ENCODE measurements around the gene FAAP20.
A peak's percentile ranks its signal among the peaks of the same experiment; 100 is the strongest.

The FAAP20 gene

DNA sequence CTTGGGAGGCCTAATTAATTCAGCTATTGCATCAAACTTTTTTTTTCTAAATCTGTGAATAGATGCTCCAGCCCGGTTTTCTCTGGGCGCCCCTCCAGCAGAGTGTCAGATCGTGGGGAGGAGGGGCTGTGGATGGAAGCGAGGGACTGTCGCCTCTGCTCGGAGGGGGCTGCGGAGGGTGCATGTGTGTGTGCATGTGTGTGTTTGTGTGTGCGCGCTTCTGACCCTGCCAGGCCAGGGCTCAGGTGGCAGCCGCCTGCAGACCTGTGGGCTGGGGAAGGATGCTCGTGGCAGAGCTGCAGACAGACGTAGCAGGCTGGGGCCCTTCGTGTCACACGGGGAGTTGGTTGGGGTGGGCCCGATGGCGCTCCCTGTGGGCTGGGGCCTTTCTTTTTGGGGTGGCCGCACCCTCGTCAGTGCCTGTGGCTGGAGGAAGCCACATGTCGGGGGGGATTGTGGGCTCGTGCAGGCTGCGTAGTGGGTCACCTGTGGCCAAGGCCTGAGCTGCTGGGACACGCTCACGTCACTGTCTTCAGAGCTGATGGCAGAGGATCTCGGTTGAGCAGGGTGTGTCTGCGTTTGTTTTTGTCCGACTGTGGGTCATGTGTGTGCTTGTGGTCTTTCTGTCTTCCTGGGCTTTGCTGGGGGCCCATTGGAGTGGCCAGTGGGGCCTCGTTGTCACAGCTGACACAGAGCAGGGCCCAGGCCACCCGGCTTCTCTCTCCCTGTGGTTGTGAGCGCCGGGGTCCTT is 36.4 kb upstream of the FAAP20 start:
- peak overlapping the region in 1 of 2 experiments; percentile 58 for H3K27ac ChIP-seq (ENCODE audit: insufficient read depth in 1 of 2, low read depth in 1 of 2, low read length in 2 of 2, poor library complexity in 1 of 2, severe bottlenecking in 2 of 2)
- ChIA-PET POLR2A (interaction anchor here (0.7 to 8.8 kb wide), 6 partner anchors 9 to 36 kb away, joined by 4 to 150 read pairs (median 20); partner anchors contain the start of gene FAAP20), CTCF (interaction anchor here (1.2 to 4.8 kb wide), 5 partner anchors 10 to 36 kb away, joined by 3 to 24 read pairs (median 3); partner anchors contain the start of gene FAAP20)
- 53% methylated on average over 18 of the region's 30 CpGs for WGBS (ENCODE audit: insufficient coverage)
- peaks cover 6 to 84% (median 82%) of the 10 kb centered on the region in 4 experiments for H3K4me1 ChIP-seq (ENCODE audit: control extremely low read depth in 1 of 4, control insufficient read depth in 4 of 4, insufficient read depth in 4 of 4, low read length in 3 of 4)
- H3K36me3 ChIP-seq (ENCODE audit: control insufficient read depth in 4 of 4, insufficient read depth in 4 of 4, low read length in 3 of 4): peaks cover 0 to 6% (median under 1%) of the 10 kb centered on the region in 4 experiments
- no peaks in the 10 kb centered on the region for H3K9me3 ChIP-seq (ENCODE audit: control extremely low read depth in 1 of 5, control insufficient read depth in 4 of 5, insufficient read depth in 2 of 5, low read depth in 1 of 5, low read length in 4 of 5)
- peaks cover 0 to 10% (median 4%) of the 10 kb centered on the region in 5 experiments for H3K27me3 ChIP-seq (replicated peaks in 2 of 5; ENCODE audit: control insufficient read depth in 4 of 5, insufficient read depth in 5 of 5, low read length in 4 of 5)
- peak in 1 of 3 donors; percentile 35 for DNase-seq
- H3K4me3 ChIP-seq (ENCODE audit: control insufficient read depth in 1 of 7, extremely low read depth in 1 of 7, insufficient read depth in 4 of 7, low read depth in 2 of 7, low read length in 6 of 7): peak overlapping the region; percentile 23 to 82 (median 71)

GRCh38 chr1:2229911-2230731 is 35.5 kb upstream of the FAAP20 start:
- Histone ChIP-seq H3K9me3 (ENCODE audit: control extremely low read depth in 1 of 5, control insufficient read depth in 4 of 5, insufficient read depth in 2 of 5, low read depth in 1 of 5, low read length in 4 of 5) (no peaks in the 10 kb centered on the region), H3K27me3 (replicated peaks in 2 of 5; ENCODE audit: control insufficient read depth in 4 of 5, insufficient read depth in 5 of 5, low read length in 4 of 5) (peaks cover 0 to 11% (median 4%) of the 10 kb centered on the region in 5 experiments), H3K27ac (ENCODE audit: insufficient read depth in 1 of 2, low read depth in 1 of 2, low read length in 2 of 2, poor library complexity in 1 of 2, severe bottlenecking in 2 of 2) (peak overlapping the region in 1 of 2 experiments; percentile 58), H3K4me1 (ENCODE audit: control extremely low read depth in 1 of 4, control insufficient read depth in 4 of 4, insufficient read depth in 4 of 4, low read length in 3 of 4) (peaks cover 6 to 75% (median 74%) of the 10 kb centered on the region in 4 experiments), H3K36me3 (ENCODE audit: control insufficient read depth in 4 of 4, insufficient read depth in 4 of 4, low read length in 3 of 4) (peaks cover 0 to 6% (median under 1%) of the 10 kb centered on the region in 4 experiments), H3K4me3 (ENCODE audit: control insufficient read depth in 1 of 7, extremely low read depth in 1 of 7, insufficient read depth in 4 of 7, low read depth in 2 of 7, low read length in 6 of 7) (peak overlapping the region; percentile 59 to 82 (median 71))
- DNase-seq: no peak
- ChIA-PET CTCF (interaction anchor here (0.7 to 4.8 kb wide), 5 partner anchors 11 to 81 kb away, joined by 3 to 24 read pairs (median 4); partner anchors contain the start of gene FAAP20), POLR2A (interaction anchor here (0.7 to 8.8 kb wide), 6 partner anchors 10 to 86 kb away, joined by 4 to 150 read pairs (median 20); no protein-coding TSS in a partner anchor)
- 82% methylated on average over 24 of the region's 32 CpGs for WGBS (ENCODE audit: insufficient coverage)

- DNase-seq: peak; percentile 67 to 84 (median 76)
- Histone ChIP-seq H3K4me3 (ENCODE audit: control insufficient read depth in 1 of 7, extremely low read depth in 1 of 7, insufficient read depth in 4 of 7, low read depth in 2 of 7, low read length in 6 of 7) (peak overlapping the region; percentile 59 to 82 (median 71)), H3K27me3 (replicated peaks in 2 of 5; ENCODE audit: control insufficient read depth in 4 of 5, insufficient read depth in 5 of 5, low read length in 4 of 5) (peaks cover 0 to 11% (median 4%) of the 10 kb centered on the region in 5 experiments), H3K9me3 (ENCODE audit: control extremely low read depth in 1 of 5, control insufficient read depth in 4 of 5, insufficient read depth in 2 of 5, low read depth in 1 of 5, low read length in 4 of 5) (no peaks in the 10 kb centered on the region), H3K27ac (ENCODE audit: insufficient read depth in 1 of 2, low read depth in 1 of 2, low read length in 2 of 2, poor library complexity in 1 of 2, severe bottlenecking in 2 of 2) (peak overlapping the region in 1 of 2 experiments; percentile 58), H3K4me1 (ENCODE audit: control extremely low read depth in 1 of 4, control insufficient read depth in 4 of 4, insufficient read depth in 4 of 4, low read length in 3 of 4) (peaks cover 6 to 70% (median 66%) of the 10 kb centered on the region in 4 experiments), H3K36me3 (ENCODE audit: control insufficient read depth in 4 of 4, insufficient read depth in 4 of 4, low read length in 3 of 4) (peaks cover 0 to 6% (median under 1%) of the 10 kb centered on the region in 4 experiments)
- ChIA-PET POLR2A (interaction anchor here (0.6 to 8.8 kb wide), 12 partner anchors 11 to 162 kb away, joined by 3 to 150 read pairs (median 7); partner anchors contain the start of genes FAAP20, MORN1 and RER1), CTCF (interaction anchor here (0.7 to 4.8 kb wide), 7 partner anchors 12 to 153 kb away, joined by 3 to 24 read pairs (median 4); partner anchors contain the start of gene FAAP20)
- 12% methylated on average over 73 of the region's 77 CpGs for WGBS (ENCODE audit: insufficient coverage)
Measured at GRCh38 chr1:2229037-2229864, 34.7 kb upstream of the FAAP20 start.

GRCh38 chr1:2228694-2229036 is 34.1 kb upstream of the FAAP20 start:
- WGBS (ENCODE audit: insufficient coverage): 0% methylated on average over 21 of the region's 50 CpGs
- CTCF ChIA-PET: interaction anchor here (1.0 to 4.8 kb wide), 5 partner anchors 12 to 153 kb away, joined by 3 to 24 read pairs (median 4); partner anchors contain the start of gene FAAP20
- H3K4me1 ChIP-seq (ENCODE audit: control extremely low read depth in 1 of 4, control insufficient read depth in 4 of 4, insufficient read depth in 4 of 4, low read length in 3 of 4): peaks cover 1 to 68% (median 64%) of the 10 kb centered on the region in 4 experiments
- no peaks in the 10 kb centered on the region for H3K9me3 ChIP-seq (ENCODE audit: control extremely low read depth in 1 of 5, control insufficient read depth in 4 of 5, insufficient read depth in 2 of 5, low read depth in 1 of 5, low read length in 4 of 5)
- DNase-seq: peak in 1 of 3 donors; percentile 31
- POLR2A ChIA-PET: interaction anchor here (1.0 to 8.8 kb wide), 10 partner anchors 11 to 163 kb away, joined by 3 to 150 read pairs (median 11); partner anchors contain the start of genes FAAP20, MORN1 and RER1
- peak overlapping the region in 1 of 2 experiments; percentile 25 for H3K27ac ChIP-seq (ENCODE audit: insufficient read depth in 1 of 2, low read depth in 1 of 2, low read length in 2 of 2, poor library complexity in 1 of 2, severe bottlenecking in 2 of 2)
- peak overlapping the region; percentile 59 to 82 (median 71) for H3K4me3 ChIP-seq (ENCODE audit: control insufficient read depth in 1 of 7, extremely low read depth in 1 of 7, insufficient read depth in 4 of 7, low read depth in 2 of 7, low read length in 6 of 7)
- peaks cover 0 to 6% (median under 1%) of the 10 kb centered on the region in 4 experiments for H3K36me3 ChIP-seq (ENCODE audit: control insufficient read depth in 4 of 4, insufficient read depth in 4 of 4, low read length in 3 of 4)
- H3K27me3 ChIP-seq (replicated peaks in 2 of 5; ENCODE audit: control insufficient read depth in 4 of 5, insufficient read depth in 5 of 5, low read length in 4 of 5): peaks cover 0 to 11% (median 4%) of the 10 kb centered on the region in 5 experiments

- Histone ChIP-seq H3K36me3 (ENCODE audit: control insufficient read depth in 4 of 4, insufficient read depth in 4 of 4, low read length in 3 of 4) (peaks cover 0 to 6% (median under 1%) of the 10 kb centered on the region in 4 experiments), H3K4me1 (ENCODE audit: control extremely low read depth in 1 of 4, control insufficient read depth in 4 of 4, insufficient read depth in 4 of 4, low read length in 3 of 4) (peaks cover 0 to 64% (median 59%) of the 10 kb centered on the region in 4 experiments), H3K9me3 (ENCODE audit: control extremely low read depth in 1 of 5, control insufficient read depth in 4 of 5, insufficient read depth in 2 of 5, low read depth in 1 of 5, low read length in 4 of 5) (no peaks in the 10 kb centered on the region), H3K27ac (ENCODE audit: insufficient read depth in 1 of 2, low read depth in 1 of 2, low read length in 2 of 2, poor library complexity in 1 of 2, severe bottlenecking in 2 of 2) (peak within 1 kb of the TSS in 1 of 2 experiments; percentile 58), H3K27me3 (replicated peaks in 2 of 5; ENCODE audit: control insufficient read depth in 4 of 5, insufficient read depth in 5 of 5, low read length in 4 of 5) (peaks cover 0 to 11% (median 4%) of the 10 kb centered on the region in 5 experiments), H3K4me3 (ENCODE audit: control insufficient read depth in 1 of 7, extremely low read depth in 1 of 7, insufficient read depth in 4 of 7, low read depth in 2 of 7, low read length in 6 of 7) (peak within 1 kb of the TSS; percentile 59 to 82 (median 71))
- under 1% methylated on average over 78 of the region's 100 CpGs for WGBS (ENCODE audit: insufficient coverage)
- ChIA-PET POLR2A (interaction anchor here (0.8 to 8.8 kb wide), 9 partner anchors 12 to 73 kb away, joined by 3 to 150 read pairs (median 15); partner anchors contain the start of gene FAAP20), CTCF (interaction anchor here (3.4 to 4.8 kb wide), 2 partner anchors 13 to 33 kb away, joined by 11 to 24 read pairs; partner anchors contain the start of gene FAAP20)
- no peak for DNase-seq
Measured at GRCh38 chr1:2228157-2228594, 33.6 kb upstream of the FAAP20 start, which contains the start of gene SKI. Gene SKI (plus strand): TSS chr1:2228319. CDS start chr1:2228767, 448 bp downstream.
